ENCODE data around the gene MTHFR.
A peak's percentile ranks its signal among the peaks of the same experiment; 100 is the strongest.

Gene MTHFR

GRCh38 chr1:11761988-11762406 is 43.8 kb downstream of the MTHFR start, which contains the start of gene C1orf167:
Gene C1orf167 (plus strand): TSS chr1:11762193. CDS start chr1:11764401, 2,208 bp downstream.
- Histone ChIP-seq H3K36me3 (ENCODE audit: insufficient read depth, low read length) (no peaks in the 10 kb centered on the region; the same call in 1 of the 2 replicates), H3K4me1 (ENCODE audit: insufficient read depth, low read length, severe bottlenecking) (no peaks in the 10 kb centered on the region), H3K4me2 (ENCODE audit: low read length) (peak within 1 kb of the TSS; percentile 16; the same call in 1 of the 2 replicates), H3K9me2 (ENCODE audit: low read depth, low read length) (no peaks in the 10 kb centered on the region), H3K27me3 (ENCODE audit: insufficient read depth, low read length) (peaks cover 10% of the 10 kb centered on the region; the same call in 1 of the 2 replicates), H3F3A (ENCODE audit: insufficient read depth, low read length) (no peaks in the 10 kb centered on the region), H3K79me2 (ENCODE audit: insufficient read depth, low read length) (no peaks in the 10 kb centered on the region), H3K9me3 (ENCODE audit: low read length) (peaks cover 3% of the 10 kb centered on the region; the same call in 1 of the 2 replicates), H2AFZ (ENCODE audit: low read length) (no peak within 1 kb of the TSS), H4K20me1 (ENCODE audit: insufficient read depth, low read length) (no peaks in the 10 kb centered on the region), H3K27ac (ENCODE audit: low read depth, low read length, poor library complexity, severe bottlenecking) (no peak within 1 kb of the TSS), H3K9ac (ENCODE audit: low read length) (no peak within 1 kb of the TSS), H3K4me3 (ENCODE audit: low read depth, low read length, poor library complexity, severe bottlenecking) (no peak within 1 kb of the TSS)
- TF ChIP-seq EZH2 (IDR thresholded peaks at IDR 0.05; ENCODE audit: borderline replicate concordance, low read length) (no peak), CTCF (IDR thresholded peaks at IDR 0.05; ENCODE audit: low read length) (no peak)

GRCh38 chr1:11761285-11761684 is 44.5 kb downstream of the MTHFR start:
- Histone ChIP-seq H3K27me3 (ENCODE audit: insufficient read depth, low read length) (peaks cover 10% of the 10 kb centered on the region; the same call in 1 of the 2 replicates), H4K20me1 (ENCODE audit: insufficient read depth, low read length) (no peaks in the 10 kb centered on the region), H3K27ac (ENCODE audit: low read depth, low read length, poor library complexity, severe bottlenecking) (no peak overlapping the region), H3K9ac (ENCODE audit: low read length) (no peak overlapping the region), H3K9me2 (ENCODE audit: low read depth, low read length) (no peaks in the 10 kb centered on the region), H3K79me2 (ENCODE audit: insufficient read depth, low read length) (no peaks in the 10 kb centered on the region), H3K9me3 (ENCODE audit: low read length) (peaks cover 4% of the 10 kb centered on the region; the same call in 1 of the 2 replicates), H3K36me3 (ENCODE audit: insufficient read depth, low read length) (no peaks in the 10 kb centered on the region; the same call in 1 of the 2 replicates), H3K4me1 (ENCODE audit: insufficient read depth, low read length, severe bottlenecking) (no peaks in the 10 kb centered on the region), H3K4me2 (ENCODE audit: low read length) (no peak overlapping the region), H2AFZ (ENCODE audit: low read length) (no peak overlapping the region), H3K4me3 (ENCODE audit: low read depth, low read length, poor library complexity, severe bottlenecking) (no peak overlapping the region), H3F3A (ENCODE audit: insufficient read depth, low read length) (no peaks in the 10 kb centered on the region)
- TF ChIP-seq CTCF (IDR thresholded peaks at IDR 0.05; ENCODE audit: low read length) (no peak), EZH2 (IDR thresholded peaks at IDR 0.05; ENCODE audit: borderline replicate concordance, low read length) (no peak)

- H3K9ac ChIP-seq (ENCODE audit: low read length) = no peak overlapping the region
- no peak for TF ChIP-seq CTCF (IDR thresholded peaks at IDR 0.05; ENCODE audit: low read length)
- TF ChIP-seq EZH2 (IDR thresholded peaks at IDR 0.05; ENCODE audit: borderline replicate concordance, low read length) = no peak
- no peaks in the 10 kb centered on the region; the same call in 1 of the 2 replicates for H3K36me3 ChIP-seq (ENCODE audit: insufficient read depth, low read length)
- H3F3A ChIP-seq (ENCODE audit: insufficient read depth, low read length) = no peaks in the 10 kb centered on the region
- H3K9me3 ChIP-seq (ENCODE audit: low read length) = peaks cover 4% of the 10 kb centered on the region; the same call in 1 of the 2 replicates
- no peaks in the 10 kb centered on the region for H3K4me1 ChIP-seq (ENCODE audit: insufficient read depth, low read length, severe bottlenecking)
- H3K9me2 ChIP-seq (ENCODE audit: low read depth, low read length) = no peaks in the 10 kb centered on the region
- no peak overlapping the region for H3K27ac ChIP-seq (ENCODE audit: low read depth, low read length, poor library complexity, severe bottlenecking)
- H3K4me3 ChIP-seq (ENCODE audit: low read depth, low read length, poor library complexity, severe bottlenecking) = no peak overlapping the region
- peaks cover 10% of the 10 kb centered on the region; the same call in 1 of the 2 replicates for H3K27me3 ChIP-seq (ENCODE audit: insufficient read depth, low read length)
- H3K79me2 ChIP-seq (ENCODE audit: insufficient read depth, low read length) = no peaks in the 10 kb centered on the region
- no peak overlapping the region for H3K4me2 ChIP-seq (ENCODE audit: low read length)
- H4K20me1 ChIP-seq (ENCODE audit: insufficient read depth, low read length) = no peaks in the 10 kb centered on the region
- no peak overlapping the region for H2AFZ ChIP-seq (ENCODE audit: low read length)
Observed at GRCh38 chr1:11759791-11760190, 46.0 kb downstream of the MTHFR start.
